Right cardiac atrium (tissue), 5 donors: Measurements from ENCODE around the gene DCAF8. TPM values are rescaled to one million over a fixed set of nuclear protein-coding genes. Genes with fewer than 3 reads are reported as not detected.

Source experiments
- ATAC-seq, 2 donors: fragments of 200-7000 bp; cut with Tn5 transposase; one replicate each; pipeline versions ENCODE4 v1.8.0 to v1.9.1; 2020; ENCODE audit warnings: moderate library complexity in 2 of 2, mild to moderate bottlenecking in 1 of 2
- DNase-seq, 3 donors: peaks; one replicate each; pipeline ENCODE4 v3.0.0-alpha.2; 2020
- H3K27ac ChIP-seq: one replicate; pipeline ENCODE4 v1.5.1; 2013; ENCODE audit warnings: mild to moderate bottlenecking, low read length, control low read depth, moderate library complexity
- H3K27me3 ChIP-seq: one replicate; pipeline ENCODE4 v1.6.1; 2013; ENCODE audit not compliant: control insufficient read depth, insufficient read depth
- H3K4me1 ChIP-seq: one replicate; pipeline ENCODE4 v1.6.1; 2013; ENCODE audit warnings: low read length; ENCODE audit not compliant: control insufficient read depth, insufficient read depth
- H3K4me3 ChIP-seq: one replicate; pipeline ENCODE4 v1.5.1; 2013; ENCODE audit warnings: low read length, control low read depth
- H3K9me3 ChIP-seq: one replicate; pipeline ENCODE4 v1.6.1; 2013; ENCODE audit warnings: low read length; ENCODE audit not compliant: control insufficient read depth
- WGBS: extraction: QIAGEN DNeasy Blood & Tissue Kit; methylation state at CpG from one replicate; pipeline ENCODE4 v1.1.7; 2013; 5-methylcytosine and 5-hydroxymethylcytosine counted together
- intact Hi-C, 4 donors: fragments of 100-400 bp; cut with DNase I; formaldehyde crosslinking; loops; one replicate each; pipeline versions ENCODE4 v1.11.0 to v1.14.0; 2022 to 2023
- polyA plus RNA-seq: library from polyadenylated mRNA; stranded (reverse); fragments of 200-250 nt; gene quantifications from one replicate; pipeline ENCODE4 v1.2.3, GENCODE V29; 2013
- total RNA-seq, 4 donors: library from RNA; stranded (reverse); fragmentation: NEBNext Ultra II Directional; extraction: Animal tissue kit (Norgen Biotek cat#: 25700); gene quantifications; one replicate each; pipeline ENCODE4 v1.2.1, GENCODE V29; 2021
- donor health status: healthy with polysubstance abuse.
- donor health status: DM: no; HTN: yes; CAD: no.
- donor health status: DM: no; HTN: no; CAD: no.
- donor health status: DM: no; HTN: yes; CAD: no; lungs with severe emphysema.
- donor health status: DM: yes; HTN: yes; CAD: no.

The DCAF8 gene
- total and polyA plus RNA-seq, 5 donors, result 97.8 to 152 (median 113) TPM

- ATAC-seq, result no peak
- WGBS, result 23% methylated on average over 7 of the region's 7 CpGs
- Histone ChIP-seq H3K27me3 (no peaks in the 10 kb centered on the region), H3K4me3 (peak overlapping the region; percentile 52), H3K9me3 (no peaks in the 10 kb centered on the region), H3K27ac (peak overlapping the region; percentile 69), H3K4me1 (peaks cover 24% of the 10 kb centered on the region)
- no peak for DNase-seq
- intact Hi-C loops, result no loop called here
Measured at GRCh38 chr1:160204526-160205241, 57.7 kb downstream of the DCAF8 start.

GRCh38 chr1:160200786-160201185 is 61.6 kb downstream of the DCAF8 start:
- no peak overlapping the region for H3K27ac ChIP-seq
- H3K4me3 ChIP-seq, result no peak overlapping the region
- no peaks in the 10 kb centered on the region for H3K9me3 ChIP-seq
- WGBS, result 89% methylated on average over 4 of the region's 4 CpGs
- H3K4me1 ChIP-seq, result no peaks in the 10 kb centered on the region
- DNase-seq (no peak), ATAC-seq (no peak)
- intact Hi-C loops, result no loop called here
- H3K27me3 ChIP-seq, result no peaks in the 10 kb centered on the region

- ATAC-seq, result no peak
- peaks cover 2% of the 10 kb centered on the region for H3K4me1 ChIP-seq
- 90% methylated on average over 4 of the region's 4 CpGs for WGBS
Measured at GRCh38 chr1:160197231-160197630, 65.1 kb downstream of the DCAF8 start.

GRCh38 chr1:160196143-160196542 is 66.2 kb downstream of the DCAF8 start:
- Histone ChIP-seq H3K27me3 (no peaks in the 10 kb centered on the region), H3K4me1 (peaks cover 2% of the 10 kb centered on the region), H3K27ac (no peak overlapping the region), H3K9me3 (no peaks in the 10 kb centered on the region), H3K4me3 (no peak overlapping the region)
- WGBS, result 79% methylated on average over 4 of the region's 4 CpGs
- intact Hi-C loops, result loop anchor here in 1 of 4 donors (10.0 kb wide), 1 partner anchor 99 kb away; no protein-coding TSS in a partner anchor
- ATAC-seq (no peak), DNase-seq (no peak)

More at GRCh38 chr1:160197231-160197630, 65.1 kb downstream of the DCAF8 start:
- H3K27ac ChIP-seq, result no peak overlapping the region
- no peak overlapping the region for H3K4me3 ChIP-seq
- H3K9me3 ChIP-seq, result no peaks in the 10 kb centered on the region
- intact Hi-C loops, result loop anchor here in 1 of 4 donors (10.0 kb wide), 1 partner anchor 98 kb away; no protein-coding TSS in a partner anchor
- DNase-seq, result no peak
- no peaks in the 10 kb centered on the region for H3K27me3 ChIP-seq

- intact Hi-C loops, result loop anchor here in 2 of 4 donors (5.0 to 10.0 kb wide), 5 partner anchors 53 to 100 kb away; no protein-coding TSS in a partner anchor
- no peak for DNase-seq
- ATAC-seq, result no peak
- Histone ChIP-seq H3K4me1 (peaks cover 7% of the 10 kb centered on the region), H3K27me3 (no peaks in the 10 kb centered on the region), H3K9me3 (no peaks in the 10 kb centered on the region), H3K27ac (no peak overlapping the region), H3K4me3 (no peak overlapping the region)
- WGBS, result 78% methylated on average over 2 of the region's 2 CpGs
Measured at GRCh38 chr1:160194737-160195059, 67.7 kb downstream of the DCAF8 start.

- WGBS, result 89% methylated on average over 9 of the region's 9 CpGs
- intact Hi-C loops, result loop anchor here in 2 of 4 donors (2.0 to 10.0 kb wide), 6 partner anchors 25 to 101 kb away; no protein-coding TSS in a partner anchor
- Histone ChIP-seq H3K9me3 (no peaks in the 10 kb centered on the region), H3K4me1 (peaks cover 9% of the 10 kb centered on the region), H3K27me3 (no peaks in the 10 kb centered on the region), H3K27ac (no peak overlapping the region), H3K4me3 (no peak overlapping the region)
- ATAC-seq (no peak), DNase-seq (no peak)
Measured at GRCh38 chr1:160193832-160194736, 68.3 kb downstream of the DCAF8 start.

GRCh38 chr1:160193091-160193819 is 69.1 kb downstream of the DCAF8 start:
- H3K4me3 ChIP-seq, result no peak overlapping the region

GRCh38 chr1:160192234-160192633 is 70.1 kb downstream of the DCAF8 start:
- Histone ChIP-seq H3K9me3 (no peaks in the 10 kb centered on the region), H3K27me3 (no peaks in the 10 kb centered on the region), H3K27ac (no peak overlapping the region), H3K4me1 (peaks cover 9% of the 10 kb centered on the region), H3K4me3 (no peak overlapping the region)
- ATAC-seq, result no peak
- no peak for DNase-seq
- intact Hi-C loops, result loop anchor here in 2 of 4 donors (2.0 to 10.0 kb wide), 6 partner anchors 27 to 103 kb away; no protein-coding TSS in a partner anchor

More at GRCh38 chr1:160193091-160193819, 69.1 kb downstream of the DCAF8 start:
- Histone ChIP-seq H3K27me3 (no peaks in the 10 kb centered on the region), H3K27ac (peak overlapping the region; percentile 4), H3K4me1 (peaks cover 9% of the 10 kb centered on the region), H3K9me3 (no peaks in the 10 kb centered on the region)
- ATAC-seq, result peak; percentile 85 to 86
- WGBS, result 27% methylated on average over 16 of the region's 16 CpGs
- DNase-seq, result peak; percentile 86 to 93 (median 92)
- intact Hi-C loops, result loop anchor here in 2 of 4 donors (2.0 to 10.0 kb wide), 6 partner anchors 26 to 102 kb away; no protein-coding TSS in a partner anchor

- Histone ChIP-seq H3K9me3 (no peaks in the 10 kb centered on the region), H3K27me3 (no peaks in the 10 kb centered on the region), H3K27ac (no peak overlapping the region), H3K4me1 (peaks cover 9% of the 10 kb centered on the region), H3K4me3 (no peak overlapping the region)
- intact Hi-C loops, result loop anchor here in 2 of 4 donors (2.0 to 10.0 kb wide), 6 partner anchors 27 to 103 kb away; no protein-coding TSS in a partner anchor
- DNase-seq, result no peak
- ATAC-seq, result no peak
- 79% methylated on average over 3 of the region's 3 CpGs for whole genome bisulfite sequencing
Measured at GRCh38 chr1:160191756-160192155, 70.6 kb downstream of the DCAF8 start.
